ENCODE measurements around the gene ACSL1. TPM values are rescaled to one million over a fixed set of nuclear protein-coding genes. Genes with fewer than 3 reads are reported as not detected.

ACSL1 gene
- total RNA-seq, 2 donors from 2014 or later = 3.8 to 5.2 TPM

- peaks cover 11% of the 10 kb centered on the region for H3K27me3 Mint-ChIP-seq (ENCODE audit: insufficient read depth)
- no peak overlapping the region for H3K9ac ChIP-seq (ENCODE audit: extremely low read depth, low read length, poor library complexity, severe bottlenecking)
- H3K27me3 ChIP-seq (ENCODE audit: control insufficient read depth, insufficient read depth, low read length, poor library complexity, severe bottlenecking) = peaks cover 9% of the 10 kb centered on the region
- H3K36me3 ChIP-seq (ENCODE audit: control insufficient read depth, insufficient read depth, low read length) = peaks cover 4% of the 10 kb centered on the region
- H3K36me3 Mint-ChIP-seq (ENCODE audit: low read depth) = no peaks in the 10 kb centered on the region
- H3K27ac Mint-ChIP-seq = no peak overlapping the region
- 87 to 97% methylated on average over 4 of the region's 4 CpGs for WGBS, 2 experiments (ENCODE audit: insufficient coverage in 1 of 2, insufficient read length in 1 of 2)
- no peak for DNase-seq
- H3K9me3 Mint-ChIP-seq = no peaks in the 10 kb centered on the region
- H3K27ac ChIP-seq (ENCODE audit: low read depth, low read length) = no peak overlapping the region
- H3K4me3 Mint-ChIP-seq = no peak overlapping the region
- H3K4me1 ChIP-seq (ENCODE audit: control insufficient read depth, insufficient read depth, low read length) = peaks cover 29% of the 10 kb centered on the region
- TF ChIP-seq, protein P1, sequence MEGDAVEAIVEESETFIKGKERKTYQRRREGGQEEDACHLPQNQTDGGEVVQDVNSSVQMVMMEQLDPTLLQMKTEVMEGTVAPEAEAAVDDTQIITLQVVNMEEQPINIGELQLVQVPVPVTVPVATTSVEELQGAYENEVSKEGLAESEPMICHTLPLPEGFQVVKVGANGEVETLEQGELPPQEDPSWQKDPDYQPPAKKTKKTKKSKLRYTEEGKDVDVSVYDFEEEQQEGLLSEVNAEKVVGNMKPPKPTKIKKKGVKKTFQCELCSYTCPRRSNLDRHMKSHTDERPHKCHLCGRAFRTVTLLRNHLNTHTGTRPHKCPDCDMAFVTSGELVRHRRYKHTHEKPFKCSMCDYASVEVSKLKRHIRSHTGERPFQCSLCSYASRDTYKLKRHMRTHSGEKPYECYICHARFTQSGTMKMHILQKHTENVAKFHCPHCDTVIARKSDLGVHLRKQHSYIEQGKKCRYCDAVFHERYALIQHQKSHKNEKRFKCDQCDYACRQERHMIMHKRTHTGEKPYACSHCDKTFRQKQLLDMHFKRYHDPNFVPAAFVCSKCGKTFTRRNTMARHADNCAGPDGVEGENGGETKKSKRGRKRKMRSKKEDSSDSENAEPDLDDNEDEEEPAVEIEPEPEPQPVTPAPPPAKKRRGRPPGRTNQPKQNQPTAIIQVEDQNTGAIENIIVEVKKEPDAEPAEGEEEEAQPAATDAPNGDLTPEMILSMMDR (conservative IDR thresholded peaks at IDR 0.05) = no peak
- H3K4me3 ChIP-seq (ENCODE audit: low read length) = no peak overlapping the region
- H3K4me1 Mint-ChIP-seq = peaks cover 36% of the 10 kb centered on the region
- no peaks in the 10 kb centered on the region for H3K9me3 ChIP-seq (ENCODE audit: control insufficient read depth, low read length)
Observed at GRCh38 chr4:184818216-184818564, 7.6 kb downstream of the ACSL1 start.

DNA sequence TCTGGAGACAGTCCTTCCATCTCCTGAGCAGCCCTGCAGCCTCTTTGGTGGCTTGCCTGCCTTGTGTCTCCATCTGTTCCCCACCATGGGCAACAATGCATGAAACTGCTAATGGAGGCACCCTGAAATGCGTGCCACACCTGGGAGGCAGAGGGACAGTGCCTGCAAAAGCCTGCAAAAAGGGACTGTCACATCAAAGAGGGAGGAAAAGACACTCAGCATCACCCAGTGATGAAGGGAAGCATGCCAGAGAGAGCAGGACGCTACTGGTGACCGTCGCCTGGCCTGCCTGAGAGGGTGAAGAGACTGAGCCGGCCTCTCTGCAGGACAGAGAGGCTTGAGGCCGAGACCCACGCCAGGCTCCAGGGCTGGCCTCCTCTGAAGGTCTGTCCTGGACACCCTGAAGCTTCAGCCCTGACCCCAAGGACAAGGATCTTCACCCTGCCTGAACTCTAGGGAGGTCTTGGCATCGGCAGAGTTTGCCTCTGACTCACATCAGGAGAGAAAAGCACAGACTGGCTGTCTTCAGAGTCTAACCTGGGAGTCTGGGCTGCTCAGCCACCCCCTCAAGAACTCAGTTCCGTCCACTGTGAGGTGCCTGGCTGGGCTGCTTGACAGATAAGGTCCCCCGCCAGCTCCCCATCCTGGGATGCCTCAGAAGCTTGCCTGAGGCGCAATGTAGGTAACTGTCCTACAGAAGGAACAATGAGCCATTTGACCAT, 8.1 kb downstream of the ACSL1 start:
- Histone ChIP-seq H3K4me1 (ENCODE audit: control insufficient read depth, insufficient read depth, low read length) (peaks cover 34% of the 10 kb centered on the region), H3K27me3 (ENCODE audit: control insufficient read depth, insufficient read depth, low read length, poor library complexity, severe bottlenecking) (peaks cover 4% of the 10 kb centered on the region), H3K27ac (ENCODE audit: low read depth, low read length) (no peak overlapping the region), H3K4me3 (ENCODE audit: low read length) (no peak overlapping the region), H3K36me3 (ENCODE audit: control insufficient read depth, insufficient read depth, low read length) (peaks cover 4% of the 10 kb centered on the region), H3K9ac (ENCODE audit: extremely low read depth, low read length, poor library complexity, severe bottlenecking) (no peak overlapping the region), H3K9me3 (ENCODE audit: control insufficient read depth, low read length) (no peaks in the 10 kb centered on the region)
- H3K4me3 Mint-ChIP-seq = no peak overlapping the region
- no peak overlapping the region for H3K27ac Mint-ChIP-seq
- no peaks in the 10 kb centered on the region for H3K36me3 Mint-ChIP-seq (ENCODE audit: low read depth)
- DNase-seq = no peak
- H3K9me3 Mint-ChIP-seq = no peaks in the 10 kb centered on the region
- 95 to 98% methylated on average over 11 of the region's 11 CpGs for WGBS, 2 experiments (ENCODE audit: insufficient coverage in 1 of 2, insufficient read length in 1 of 2)
- peaks cover 41% of the 10 kb centered on the region for H3K4me1 Mint-ChIP-seq
- TF ChIP-seq, protein P1 (conservative IDR thresholded peaks at IDR 0.05) = no peak
- H3K27me3 Mint-ChIP-seq (ENCODE audit: insufficient read depth) = peaks cover 6% of the 10 kb centered on the region

DNA sequence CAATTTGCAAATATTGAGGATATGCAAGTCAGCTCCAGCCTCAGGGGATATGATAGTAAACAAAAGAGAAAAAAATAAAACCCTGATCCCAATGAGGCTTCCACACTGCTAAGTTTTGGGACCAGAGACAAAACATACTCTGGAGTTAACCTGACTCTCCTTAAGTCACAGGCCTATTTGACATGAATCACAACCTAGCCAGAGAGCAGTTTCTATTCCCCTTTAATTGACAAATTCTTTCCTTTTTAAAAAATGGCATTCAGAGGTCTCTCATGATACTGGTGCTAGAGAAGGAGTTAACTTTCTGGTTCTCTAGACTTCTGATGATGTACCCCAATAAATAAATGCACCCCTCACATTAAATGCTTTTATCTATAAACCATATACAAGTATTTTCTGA, 8.8 kb downstream of the ACSL1 start:
- H3K27me3 ChIP-seq (ENCODE audit: control insufficient read depth, insufficient read depth, low read length, poor library complexity, severe bottlenecking) = no peaks in the 10 kb centered on the region
- no peak overlapping the region for H3K4me3 ChIP-seq (ENCODE audit: low read length)
- no peak overlapping the region for H3K4me3 Mint-ChIP-seq

More for the DNA sequence above, 8.8 kb downstream of the ACSL1 start:
- no peak for DNase-seq
- Mint-ChIP-seq H3K36me3 (ENCODE audit: low read depth) (no peaks in the 10 kb centered on the region), H3K9me3 (no peaks in the 10 kb centered on the region), H3K27ac (no peak overlapping the region), H3K4me1 (peaks cover 48% of the 10 kb centered on the region), H3K27me3 (ENCODE audit: insufficient read depth) (no peaks in the 10 kb centered on the region)
- TF ChIP-seq, protein P1 (conservative IDR thresholded peaks at IDR 0.05) = no peak
- Histone ChIP-seq H3K27ac (ENCODE audit: low read depth, low read length) (no peak overlapping the region), H3K4me1 (ENCODE audit: control insufficient read depth, insufficient read depth, low read length) (peaks cover 40% of the 10 kb centered on the region), H3K36me3 (ENCODE audit: control insufficient read depth, insufficient read depth, low read length) (peaks cover under 1% of the 10 kb centered on the region), H3K9me3 (ENCODE audit: control insufficient read depth, low read length) (no peaks in the 10 kb centered on the region), H3K9ac (ENCODE audit: extremely low read depth, low read length, poor library complexity, severe bottlenecking) (no peak overlapping the region)
